ENCODE data around the gene TPM1.

DNA sequence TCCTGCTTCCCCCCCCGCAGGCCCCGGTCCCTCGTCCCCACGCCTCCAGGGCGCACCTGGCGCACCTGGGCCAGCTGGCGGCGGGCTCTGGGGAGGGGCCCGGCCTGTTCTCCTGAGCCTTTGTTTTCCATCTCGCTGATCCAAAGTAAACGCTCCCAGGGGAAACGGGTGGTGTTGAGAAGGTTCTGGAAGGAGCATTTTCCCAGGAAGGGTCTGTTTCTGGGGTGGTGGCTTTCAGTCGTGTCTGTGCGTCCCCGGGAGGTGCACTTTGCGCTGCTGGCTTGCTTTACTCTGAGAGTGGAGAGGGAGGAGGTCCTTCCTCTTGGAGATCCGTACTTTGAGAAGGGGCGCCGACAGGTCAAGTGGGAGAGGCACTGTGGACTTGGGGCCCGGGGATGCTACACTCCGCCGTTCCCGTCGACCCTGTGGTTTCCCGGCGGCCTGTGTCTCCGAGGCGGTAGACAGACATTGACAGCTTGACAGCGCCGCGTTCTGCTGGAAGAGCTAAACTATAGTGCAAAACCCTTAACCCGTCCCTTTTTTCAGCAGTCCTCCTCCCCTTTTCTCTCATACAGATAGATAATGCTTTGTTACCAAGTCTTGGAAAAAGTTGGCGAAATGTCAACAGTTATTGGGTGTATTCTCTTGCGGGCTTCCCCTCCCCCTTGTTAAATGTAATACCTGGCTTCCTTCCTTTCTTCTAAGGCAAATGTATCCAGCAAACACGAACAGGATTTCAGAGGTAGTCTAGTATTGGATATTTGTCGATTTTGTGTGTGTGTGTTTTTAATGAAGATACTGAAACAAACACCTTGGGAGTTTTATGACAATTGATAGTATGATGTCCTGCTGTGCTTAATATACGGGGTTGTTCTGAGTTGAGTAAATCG, 6.5 kb downstream of the TPM1 start:
- no peak for TF ChIP-seq CEBPB (IDR thresholded peaks at IDR 0.05; ENCODE audit: borderline replicate concordance in 1 of 2, low read depth in 2 of 2, low read length in 2 of 2)
- no peak; a peak in 1 of 6 replicates for TF ChIP-seq CTCF (IDR thresholded peaks at IDR 0.05 in 2 of 3, conservative IDR thresholded peaks at IDR 0.05 in 1 of 3; ENCODE audit: control insufficient read depth in 2 of 3, extremely low read depth in 1 of 3, insufficient read depth in 1 of 3, low read depth in 3 of 3, low read length in 3 of 3)
- TF ChIP-seq NR2C2 (IDR thresholded peaks at IDR 0.05; ENCODE audit: borderline replicate concordance, control insufficient read depth, insufficient read length, low read depth), result no peak
- TF ChIP-seq MTA2 (IDR thresholded peaks at IDR 0.05; ENCODE audit: low read depth), result no peak
- no peak for TF ChIP-seq SUZ12 (IDR thresholded peaks at IDR 0.05; ENCODE audit: unreplicated experiment)
- peak; percentile 14 for TF ChIP-seq HDAC6 (IDR thresholded peaks at IDR 0.05; ENCODE audit: unreplicated experiment)
- no peak for TF ChIP-seq POLR2A (IDR thresholded peaks at IDR 0.05; ENCODE audit: low read depth, low read length)
- no peak for TF ChIP-seq POLR2AphosphoS5 (IDR thresholded peaks at IDR 0.05; ENCODE audit: low read length)
- no peak for TF ChIP-seq SIN3A (IDR thresholded peaks at IDR 0.05; ENCODE audit: low read depth, low read length)
- TF ChIP-seq BCL11A (IDR thresholded peaks at IDR 0.05; ENCODE audit: low read depth, low read length), result no peak
- no peak for TF ChIP-seq MYC (IDR thresholded peaks at IDR 0.05; ENCODE audit: insufficient read depth, insufficient read length, insufficient replicate concordance, low read length, severe bottlenecking)
- no peak for TF ChIP-seq NR2C1 (IDR thresholded peaks at IDR 0.05)
- no peak for TF ChIP-seq RFX5 (IDR thresholded peaks at IDR 0.05; ENCODE audit: low read depth, low read length)
- no peak for TF ChIP-seq RAD21 (IDR thresholded peaks at IDR 0.05; ENCODE audit: insufficient read depth, low read depth, low read length)

All from GM12878 (cell line).